ENCODE measurements around the gene NUMA1.

DNA sequence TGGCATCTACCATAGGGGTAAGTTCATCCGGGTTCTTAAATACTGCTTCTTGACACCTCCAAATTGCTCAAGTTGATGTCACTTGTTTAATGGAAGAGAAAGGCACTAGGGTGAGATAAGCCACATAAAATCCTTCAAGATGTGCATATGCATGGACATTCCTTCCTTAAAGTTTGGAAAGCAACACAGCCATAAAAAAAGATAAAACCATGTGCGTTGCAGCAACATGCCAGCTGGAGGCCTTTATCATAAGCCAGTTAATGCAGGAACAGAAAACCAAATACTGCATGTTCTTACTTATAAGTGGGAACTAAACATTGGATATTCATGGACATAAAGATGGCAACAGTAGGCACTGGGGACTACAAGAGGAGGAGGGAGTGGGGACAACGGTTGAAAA lies 89.6 kb downstream of the NUMA1 start:
- no peak for TF ChIP-seq CTCF (conservative IDR thresholded peaks at IDR 0.05; ENCODE audit: low read depth in 2 of 2)
- TF ChIP-seq POLR2AphosphoS5 (IDR thresholded peaks at IDR 0.05; ENCODE audit: low read depth) = no peak
- TF ChIP-seq EZH2 (IDR thresholded peaks at IDR 0.05; ENCODE audit: low read depth, unreplicated experiment) = no peak
